ENCODE results near the gene RNFT2.
A peak's percentile ranks its signal among the peaks of the same experiment; 100 is the strongest.

The RNFT2 gene

DNA sequence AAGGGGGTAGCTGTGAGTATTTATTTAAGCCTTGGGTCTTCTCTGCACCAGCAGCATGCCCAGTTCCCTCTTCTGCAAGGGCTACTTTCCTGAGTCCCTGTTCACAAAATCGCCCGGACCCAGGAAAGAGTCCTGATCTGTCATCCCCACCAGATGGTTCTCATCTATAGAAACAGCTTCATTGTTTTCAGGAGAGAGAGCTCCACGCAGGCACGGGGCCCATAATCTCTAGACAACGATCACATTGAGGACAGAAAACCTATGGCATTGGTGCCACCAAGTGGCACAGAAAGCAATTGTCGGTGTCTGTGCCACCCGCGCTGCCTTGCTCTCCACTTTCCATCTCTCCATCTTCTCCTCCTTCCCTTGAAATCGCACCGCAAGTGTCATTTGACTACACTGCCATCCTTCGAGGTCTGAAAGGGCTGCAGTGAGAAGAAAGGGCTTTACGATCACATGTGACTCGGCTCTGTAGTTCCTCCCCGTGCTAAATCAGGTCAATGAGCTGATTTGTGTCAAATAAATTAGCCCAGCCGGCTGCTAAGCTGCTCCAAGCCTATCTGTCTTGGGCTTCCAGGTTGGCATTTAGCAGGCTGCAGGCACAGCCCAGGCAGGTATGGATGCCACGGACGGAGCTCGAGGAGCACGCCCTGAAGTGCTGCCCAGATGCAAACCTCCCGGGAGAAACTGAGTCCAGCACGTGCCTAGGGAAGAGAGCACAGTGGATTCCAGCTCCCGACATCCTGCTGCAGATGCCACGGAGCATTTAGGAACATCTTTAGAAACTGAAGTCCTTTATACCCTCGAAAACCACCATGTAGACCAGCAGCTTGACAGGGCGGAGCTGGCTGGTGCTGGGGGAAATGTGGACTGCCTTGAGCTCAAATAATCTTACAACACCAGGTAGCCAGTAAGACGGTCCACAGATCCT is 29.0 kb upstream of the RNFT2 start:
- H3K4me3 ChIP-seq (ENCODE audit: low read depth, low read length) = no peak overlapping the region
- no peak for DNase-seq (ENCODE audit: low read depth)

DNA sequence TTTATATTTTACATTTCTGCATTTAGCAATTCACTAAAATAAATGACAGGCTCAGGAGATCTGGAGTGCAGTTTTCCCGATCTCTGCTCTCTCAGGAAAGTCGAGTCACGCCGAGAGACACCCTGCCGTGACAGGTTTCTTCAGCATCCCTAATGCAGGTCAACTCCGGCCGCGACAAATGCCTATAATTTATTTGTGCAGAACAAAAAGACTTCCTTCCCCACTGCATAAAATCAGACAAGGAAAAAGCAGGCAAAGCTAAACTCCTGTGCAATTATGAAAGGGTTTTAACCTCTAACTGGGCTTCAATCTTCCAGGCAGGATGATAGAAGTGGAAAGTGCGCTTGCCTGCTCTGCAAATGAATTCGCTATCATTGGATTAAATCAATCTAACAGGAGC is 28.3 kb upstream of the RNFT2 start:
- H3K4me3 ChIP-seq (ENCODE audit: low read depth, low read length) = no peak overlapping the region
- no peak for DNase-seq (ENCODE audit: low read depth)

DNA sequence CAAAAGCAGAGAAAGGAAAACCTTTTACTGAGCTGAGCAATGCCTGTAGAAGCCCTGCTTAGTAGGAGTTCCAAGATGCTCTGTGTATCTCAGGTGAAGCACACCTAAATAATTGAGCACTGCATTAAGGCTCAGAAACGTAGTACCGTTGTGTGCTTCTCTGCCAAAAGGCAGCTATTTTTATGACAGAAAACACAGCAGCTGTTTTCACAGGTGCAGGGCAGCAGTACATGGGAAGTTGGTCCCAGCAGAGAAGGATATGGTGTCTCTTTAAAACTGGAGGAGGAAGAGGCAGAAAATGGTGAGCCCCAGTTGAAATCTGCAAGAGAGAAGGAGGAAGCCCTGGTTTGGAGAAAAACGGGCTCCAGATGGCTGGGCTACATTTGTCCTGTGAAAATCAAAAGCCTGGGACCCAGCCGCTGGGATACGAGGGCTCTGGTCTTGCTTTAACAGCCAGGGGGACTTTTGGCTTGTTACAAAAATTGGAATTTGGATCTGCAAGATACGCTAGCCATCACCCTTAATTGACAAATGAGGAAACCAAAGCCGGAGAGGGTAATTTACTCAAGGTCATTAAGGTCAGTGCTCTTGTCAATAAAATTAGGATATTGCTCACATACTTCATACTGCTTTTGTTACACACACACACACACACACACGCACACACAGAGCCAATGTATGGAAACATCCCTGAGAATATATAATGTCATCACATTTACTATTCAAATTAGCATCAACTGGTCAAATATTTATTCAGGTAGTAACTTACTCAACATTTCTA is 27.6 kb upstream of the RNFT2 start:
- no peak overlapping the region for H3K4me3 ChIP-seq (ENCODE audit: low read depth, low read length)
- no peak for DNase-seq (ENCODE audit: low read depth)

DNA sequence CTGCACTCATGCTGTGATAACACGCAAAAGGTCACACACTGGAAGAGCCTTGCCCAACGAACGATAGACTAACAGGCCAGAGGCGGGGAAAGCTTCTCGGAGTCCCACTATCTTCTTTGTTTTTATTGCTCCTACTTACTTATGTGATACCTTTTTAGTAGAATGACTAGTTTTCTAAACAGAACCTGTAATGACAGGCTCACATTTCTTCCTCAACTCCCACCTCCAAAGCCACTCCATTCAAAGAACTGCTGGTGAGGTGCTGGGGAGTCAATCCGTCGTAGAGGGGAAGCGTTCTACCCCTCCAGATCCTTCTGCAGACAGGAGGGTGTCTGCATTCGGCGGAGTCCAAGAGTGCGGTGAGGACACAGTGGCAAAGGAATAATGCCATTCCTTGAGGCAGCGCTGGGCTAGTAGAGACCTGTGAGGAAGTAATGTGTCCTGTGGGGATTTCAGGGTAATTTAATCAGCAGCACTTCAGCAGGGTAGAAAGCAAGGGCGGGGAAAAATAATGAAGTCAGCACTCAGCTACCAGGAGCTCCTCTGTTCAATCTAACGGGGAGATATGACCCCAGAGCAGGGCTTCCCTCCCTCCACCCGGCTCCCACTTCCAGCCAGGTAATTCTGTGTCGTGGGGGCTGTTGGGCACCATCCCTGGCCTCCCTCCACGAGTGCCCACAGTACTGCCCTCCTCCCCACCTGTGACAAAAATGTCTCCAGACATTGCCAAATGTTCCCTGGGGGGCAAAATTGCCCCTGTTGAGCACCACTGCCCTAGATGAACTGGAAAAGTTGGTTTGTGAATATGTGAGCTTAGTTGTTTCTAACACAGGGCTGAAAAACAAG is 25.4 kb upstream of the RNFT2 start:
- no peak for DNase-seq (ENCODE audit: low read depth)
- H3K4me3 ChIP-seq (ENCODE audit: low read depth, low read length) = no peak overlapping the region

DNA sequence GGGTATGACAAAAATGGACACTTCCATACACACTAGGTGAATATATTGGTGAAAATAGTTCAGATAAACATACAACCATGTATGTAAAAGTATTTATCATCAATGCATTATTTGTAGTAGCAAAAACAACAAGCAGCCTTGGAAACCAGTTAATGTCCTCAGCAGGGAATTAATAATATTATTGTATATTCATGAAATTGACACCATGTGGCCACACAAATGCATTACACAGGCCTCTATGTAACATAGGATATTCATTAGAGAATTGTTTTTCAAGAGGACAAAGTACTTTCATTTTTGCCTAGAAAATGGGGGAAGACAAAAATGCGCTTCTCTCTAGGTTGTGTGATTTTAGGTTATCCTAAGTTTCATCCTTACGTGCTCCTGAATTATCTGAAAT is 24.6 kb upstream of the RNFT2 start:
- H3K4me3 ChIP-seq (ENCODE audit: low read depth, low read length) = no peak overlapping the region
- no peak for DNase-seq (ENCODE audit: low read depth)

DNA sequence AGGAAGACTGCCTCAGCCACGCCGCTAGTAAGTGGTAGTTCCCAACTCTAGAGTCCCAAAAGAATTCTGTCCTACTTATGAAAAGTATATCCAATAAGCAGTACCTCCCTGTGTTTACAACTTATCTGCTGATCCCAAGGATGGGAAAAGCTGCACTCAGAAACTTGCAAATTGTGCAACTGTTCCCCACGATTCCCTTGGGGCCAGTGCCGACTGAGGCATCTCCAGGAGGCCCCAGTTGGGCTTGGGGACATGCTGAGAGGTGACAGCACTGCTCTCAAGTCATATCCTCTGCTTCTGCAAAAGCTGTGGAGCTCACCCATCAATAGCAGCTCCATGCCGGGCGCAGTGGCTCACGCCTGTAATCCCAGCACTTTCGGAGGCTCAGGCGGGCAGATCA is 23.9 kb upstream of the RNFT2 start:
- H3K4me3 ChIP-seq (ENCODE audit: low read depth, low read length) = no peak overlapping the region
- no peak for DNase-seq (ENCODE audit: low read depth)

DNA sequence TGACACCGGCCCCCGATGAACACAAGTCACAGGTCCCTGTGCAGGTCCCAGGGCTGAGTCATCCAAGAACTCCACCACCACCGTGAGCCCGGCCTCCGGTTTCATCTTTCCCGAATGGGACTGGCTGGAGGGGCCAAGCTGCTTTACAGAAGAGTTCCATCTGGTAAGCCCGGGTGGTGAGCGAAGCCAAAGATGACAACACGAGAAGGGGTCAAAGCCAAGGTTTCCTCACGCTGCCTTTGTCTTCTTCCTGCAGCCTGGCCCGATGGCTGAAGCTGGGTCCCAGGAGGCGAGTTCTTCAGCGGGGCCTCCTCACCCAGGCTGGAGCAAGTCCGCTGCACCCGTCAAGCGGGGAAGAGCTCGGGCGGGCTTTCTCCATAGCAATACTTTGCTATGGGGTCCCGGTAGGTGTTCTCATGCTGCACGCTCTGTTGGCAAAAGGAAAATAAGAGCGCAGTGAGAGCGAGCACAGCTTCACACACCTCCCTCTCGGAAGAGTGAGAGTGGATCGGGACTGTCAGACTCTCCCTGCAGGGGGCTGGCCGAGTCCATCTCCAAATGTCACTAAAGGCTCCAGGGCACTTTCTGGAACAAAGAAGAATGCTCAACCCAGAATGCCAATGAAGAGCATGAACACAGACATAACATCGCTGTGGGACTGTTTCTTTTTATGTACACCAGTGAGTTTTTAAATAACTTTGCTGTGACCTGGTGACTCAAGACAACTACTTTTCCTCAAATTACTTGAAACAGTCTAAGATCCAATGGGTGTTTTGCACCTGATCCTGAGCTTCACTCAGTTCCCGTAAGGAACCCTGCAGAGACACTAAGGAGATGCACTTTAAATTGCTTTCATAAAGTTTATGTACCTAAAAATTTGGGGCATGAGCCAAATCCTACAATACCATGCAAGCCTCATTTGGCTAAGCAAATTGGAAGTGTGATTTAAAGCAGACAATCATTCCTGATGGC is 20.4 kb upstream of the RNFT2 start:
- DNase-seq (ENCODE audit: low read depth) = no peak
- peak overlapping the region; percentile 4 for H3K4me3 ChIP-seq (ENCODE audit: low read depth, low read length)

DNA sequence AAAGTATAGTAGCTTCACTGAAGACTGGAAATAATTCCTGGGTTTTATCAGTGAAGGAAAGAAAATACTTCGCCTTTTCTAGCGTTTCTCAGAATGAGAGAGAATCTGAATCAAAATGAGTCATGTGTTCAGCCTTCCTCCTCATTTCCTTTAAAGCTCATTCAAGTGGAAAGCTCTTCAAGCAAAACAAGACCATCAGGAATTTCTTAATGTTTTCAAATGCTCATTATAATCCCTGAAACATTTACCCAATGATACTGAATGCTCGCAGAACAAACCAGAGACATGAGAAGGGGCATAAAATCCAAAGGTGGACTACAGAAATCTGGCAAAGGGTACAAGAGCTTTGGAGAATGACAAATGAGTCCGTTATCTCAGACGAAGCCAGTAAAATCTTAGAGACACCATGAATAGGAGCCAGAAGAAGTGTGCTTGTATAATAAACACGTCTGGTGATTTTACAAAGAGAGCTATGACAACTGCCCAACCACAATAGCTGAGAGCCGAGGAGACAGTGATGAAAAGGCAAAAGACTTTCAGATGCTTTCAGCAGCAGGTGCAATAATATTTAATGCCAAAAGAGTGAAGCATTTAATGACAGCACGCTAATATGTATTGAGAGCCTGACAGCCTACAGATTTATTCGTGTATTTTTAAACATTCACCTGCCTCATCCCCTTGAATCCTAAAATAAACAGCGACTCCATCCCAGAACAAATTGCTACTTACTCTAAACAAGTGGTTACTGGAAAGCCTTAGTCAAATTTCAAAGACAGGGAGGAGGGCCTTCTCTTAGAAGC is 19.3 kb upstream of the RNFT2 start:
- no peak for DNase-seq (ENCODE audit: low read depth)
- no peak overlapping the region for H3K4me3 ChIP-seq (ENCODE audit: low read depth, low read length)

DNA sequence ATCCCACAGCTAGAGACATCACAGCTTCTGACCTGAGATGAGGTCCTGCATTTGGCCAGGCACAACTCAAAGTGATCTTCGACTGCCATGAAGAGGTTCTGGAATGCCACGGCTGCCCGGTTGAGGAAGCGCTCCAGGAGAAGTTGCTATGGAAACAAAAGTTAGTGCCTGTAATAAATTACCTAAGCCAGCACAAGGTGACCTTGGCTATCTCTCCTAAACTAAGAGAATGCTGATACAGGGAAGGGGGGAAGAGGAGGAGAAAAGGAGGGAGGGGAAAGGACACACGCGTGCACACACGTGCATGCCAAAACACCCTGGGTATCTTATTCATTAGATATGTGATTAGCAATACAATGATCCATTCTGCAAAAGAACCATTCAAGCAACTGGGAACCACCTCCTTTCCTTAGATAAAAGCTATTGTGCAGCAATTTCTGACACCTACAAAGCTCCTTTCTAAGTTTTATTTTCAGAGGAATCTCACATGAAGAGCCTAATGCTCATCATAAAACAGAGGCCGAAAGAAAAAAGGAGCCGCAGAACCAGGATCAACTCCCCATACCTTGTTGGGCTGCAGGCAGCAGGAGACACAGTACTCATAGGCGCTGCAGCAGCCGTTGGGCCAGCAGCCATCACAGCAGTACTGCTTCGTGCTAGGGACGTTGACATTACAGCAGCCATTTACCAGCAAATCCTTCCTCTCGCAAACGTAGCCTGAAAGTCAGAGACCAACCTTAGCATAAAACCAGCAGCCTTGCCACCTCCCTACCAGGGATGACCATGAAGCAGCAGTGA is 18.2 kb upstream of the RNFT2 start:
- no peak overlapping the region for H3K4me3 ChIP-seq (ENCODE audit: low read depth, low read length)
- DNase-seq (ENCODE audit: low read depth) = no peak

DNA sequence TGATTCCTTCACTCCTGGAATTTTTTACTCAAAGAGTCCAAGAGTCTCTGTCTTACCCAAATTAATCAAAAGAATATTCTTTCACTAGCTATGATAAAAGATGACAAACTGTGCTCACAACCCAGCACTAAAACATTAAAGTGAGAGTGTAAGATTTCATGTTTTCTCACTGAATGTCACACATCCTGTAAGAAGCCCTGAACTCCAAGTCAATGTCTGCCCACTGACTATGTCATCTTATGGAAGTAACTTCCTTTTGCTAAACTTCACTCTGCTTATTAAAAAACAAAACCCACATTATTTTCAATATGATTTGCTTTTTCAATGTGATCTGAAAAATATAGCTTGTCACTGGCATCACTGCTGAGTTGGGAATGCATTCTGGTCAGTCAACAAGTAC is 15.9 kb upstream of the RNFT2 start:
- no peak for DNase-seq (ENCODE audit: low read depth)
- H3K4me3 ChIP-seq (ENCODE audit: low read depth, low read length) = no peak overlapping the region

DNA sequence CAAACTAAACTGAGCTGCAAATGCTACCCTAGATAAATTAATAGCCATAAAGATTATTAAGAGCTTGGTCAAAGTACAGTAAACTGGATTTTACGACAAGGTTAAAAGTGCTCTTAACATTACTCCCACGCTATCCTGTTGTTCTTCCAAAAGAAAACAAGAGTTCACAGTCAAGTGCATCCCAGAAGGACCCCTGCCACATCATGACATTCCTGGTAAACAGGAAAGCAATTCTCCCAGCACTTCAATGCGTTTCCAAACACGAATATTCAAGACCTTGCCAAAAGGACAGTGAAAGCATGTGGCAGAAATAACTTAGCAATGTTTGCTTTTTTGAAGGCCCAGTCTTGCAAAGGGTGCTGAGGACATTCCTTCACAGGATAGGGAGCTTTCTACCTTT is 11.4 kb upstream of the RNFT2 start:
- DNase-seq (ENCODE audit: low read depth) = no peak
- no peak overlapping the region for H3K4me3 ChIP-seq (ENCODE audit: low read depth, low read length)

DNA sequence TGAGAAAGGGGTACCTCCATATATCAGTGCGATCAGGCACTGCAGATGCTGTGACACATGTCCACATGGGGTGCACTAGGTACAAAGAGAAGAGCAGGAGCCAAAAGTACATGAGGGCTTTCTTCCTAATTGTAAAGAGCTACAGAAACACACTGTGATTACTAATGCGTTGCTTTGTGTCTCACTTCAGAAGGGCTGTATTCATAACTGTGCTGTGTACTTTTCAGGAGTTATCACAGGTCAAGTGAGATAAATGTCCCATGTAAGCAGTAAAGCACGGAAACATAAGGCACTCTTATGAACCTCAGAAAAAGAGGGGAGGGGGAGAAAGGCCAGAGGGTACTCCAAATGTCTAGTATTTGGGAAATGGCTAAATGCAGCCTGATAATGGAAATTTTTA is 10.9 kb upstream of the RNFT2 start:
- no peak for DNase-seq (ENCODE audit: low read depth)
- H3K4me3 ChIP-seq (ENCODE audit: low read depth, low read length) = no peak overlapping the region

DNA sequence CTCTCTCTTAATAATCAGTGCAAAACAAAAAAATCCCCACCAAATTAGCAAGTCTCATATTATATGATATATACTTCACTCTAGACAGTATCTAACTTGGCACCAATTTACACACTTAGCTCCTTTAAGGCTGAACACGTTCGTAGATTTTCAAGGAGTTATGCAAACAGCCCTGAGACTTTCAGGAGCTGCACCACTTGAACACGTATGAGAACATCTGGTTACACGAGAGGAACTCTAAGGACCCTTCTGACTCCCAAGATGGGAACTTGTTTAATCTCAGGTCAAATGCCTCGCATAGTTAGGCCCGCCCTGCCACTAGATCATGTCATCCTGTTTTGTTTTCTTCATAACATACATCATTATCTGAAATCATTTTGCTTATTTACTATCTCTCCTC is 10.2 kb upstream of the RNFT2 start:
- no peak for DNase-seq (ENCODE audit: low read depth)
- H3K4me3 ChIP-seq (ENCODE audit: low read depth, low read length) = no peak overlapping the region

DNA sequence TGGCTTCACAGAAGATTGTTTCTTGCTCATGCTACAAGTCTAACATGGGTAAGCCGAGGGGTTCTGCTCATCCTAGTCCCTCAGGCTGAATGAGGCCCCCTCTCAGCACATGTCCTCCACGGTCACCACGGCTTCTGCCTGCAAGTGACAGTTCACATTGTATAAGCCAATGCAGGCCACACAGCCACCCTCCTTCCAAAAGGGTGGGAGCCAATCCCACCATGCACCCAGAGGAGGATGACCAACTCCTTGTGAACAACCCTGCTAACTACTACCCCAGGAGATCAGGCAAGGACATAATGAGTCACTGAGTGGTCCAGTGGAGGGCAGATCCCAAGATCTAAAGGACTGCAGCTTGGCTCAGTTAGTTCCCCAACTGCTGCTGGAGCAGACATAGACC is 6.3 kb upstream of the RNFT2 start:
- no peak overlapping the region for H3K4me3 ChIP-seq (ENCODE audit: low read depth, low read length)
- DNase-seq (ENCODE audit: low read depth) = no peak

DNA sequence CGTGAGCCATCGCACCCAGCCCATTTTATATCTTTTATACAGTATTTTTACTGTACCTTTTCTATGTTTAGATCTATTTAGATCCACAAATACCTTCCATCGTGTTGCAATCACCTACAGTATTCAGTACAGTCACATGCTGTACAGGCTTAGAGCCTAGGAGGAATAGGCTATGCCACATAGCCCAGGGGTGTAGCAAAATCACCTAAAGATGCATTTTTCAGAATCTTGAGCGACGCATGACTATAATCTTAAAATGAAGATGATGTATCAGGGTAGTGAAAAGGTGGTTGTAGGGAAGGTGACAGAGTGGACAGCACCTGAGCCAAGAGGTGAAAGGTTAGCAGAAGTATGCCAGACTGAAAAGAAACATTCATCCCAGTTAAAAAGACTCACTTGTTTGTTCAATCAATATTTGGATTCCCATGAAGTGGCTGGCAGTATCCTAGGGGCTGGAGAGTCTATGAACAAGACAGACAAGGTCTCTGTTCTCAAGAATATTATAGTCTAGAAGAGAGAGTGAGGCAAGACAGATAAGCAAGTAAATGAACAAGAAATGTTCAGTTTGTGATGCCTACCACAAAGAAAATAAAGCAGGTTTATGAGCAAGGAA is 3.9 kb upstream of the RNFT2 start:
- no peak for DNase-seq (ENCODE audit: low read depth)

DNA sequence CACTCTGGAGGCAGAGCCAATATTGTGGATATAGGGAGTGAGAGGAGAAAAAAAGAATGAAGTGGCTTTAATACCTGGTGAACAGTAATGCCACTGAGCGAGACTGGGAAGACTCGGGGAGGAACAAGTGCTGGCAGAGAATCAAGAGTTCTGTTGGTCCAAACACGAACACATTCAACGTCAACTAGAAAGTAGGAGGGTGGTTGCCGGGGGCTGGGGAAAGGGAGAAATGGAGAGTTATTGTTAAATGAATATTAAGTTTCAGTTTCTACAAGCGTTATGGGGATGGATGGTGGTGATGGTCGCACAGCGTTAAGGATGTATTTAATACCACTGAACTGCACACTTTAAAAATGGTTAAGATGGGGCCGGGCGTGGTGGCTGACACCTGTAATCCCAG is 3.0 kb upstream of the RNFT2 start:
- no peak overlapping the region for H3K4me3 ChIP-seq (ENCODE audit: low read depth, low read length)

More for the DNA sequence above, 3.9 kb upstream of the RNFT2 start:
- no peak overlapping the region for H3K4me3 ChIP-seq (ENCODE audit: low read depth, low read length)

More for the DNA sequence above, 3.0 kb upstream of the RNFT2 start:
- DNase-seq (ENCODE audit: low read depth) = no peak

Measured in skeletal muscle cell (primary cell).